PC-3 (cell line): Measurements from ENCODE around the gene AUH. TPM values are rescaled to one million over a fixed set of nuclear protein-coding genes. Genes with fewer than 3 reads are reported as not detected.

Source experiments
- ATAC-seq: fragments of 200-7000 bp; cut with Tn5 transposase; 2 replicates; pipeline ENCODE4 v1.9.1; 2020; ENCODE audit warnings: mild to moderate bottlenecking, moderate library complexity
- BruUV-seq: library from RNA; stranded (reverse); fragments of 400-500 nt; replicated peaks from 2 replicates; lab custom pipeline; 2021; lab: Mats Ljungman, UMichigan
- CTCF ChIA-PET: fragments of 300-600 bp; sonication (Branson Sonifier 250); formaldehyde crosslinking; loops from one replicate; lab custom pipeline; 2022; ENCODE audit warnings: antibody characterized with exemption; lab: Charles Lee
- POLR2A ChIA-PET: fragments of 300-600 bp; sonication (Branson Sonifier 250); formaldehyde crosslinking; loops from one replicate; lab custom pipeline; 2022; ENCODE audit warnings: antibody characterized with exemption; ENCODE audit not compliant: unreplicated experiment; lab: Charles Lee
- DNase-seq: peaks from one replicate; pipeline ENCODE4 v3.0.0-alpha.2; 2015
- H2AFZ ChIP-seq: fragments of 300-600 bp; sonication (generic); 2 replicates; pipeline ENCODE4 v1.6.0; 2016; ENCODE audit warnings: antibody characterized with exemption, low read length
- H3F3A ChIP-seq: fragments of 300-600 bp; sonication (generic); one replicate; pipeline ENCODE4 v1.6.0; 2017; ENCODE audit warnings: antibody characterized with exemption, low read length, control low read depth, mild to moderate bottlenecking; ENCODE audit not compliant: unreplicated experiment
- H3K27ac ChIP-seq: fragments of 300-600 bp; sonication (generic); 2 replicates; pipeline ENCODE4 v1.5.1; 2016; ENCODE audit warnings: mild to moderate bottlenecking, low read length
- H3K27me3 ChIP-seq: fragments of 300-600 bp; sonication (generic); 2 replicates; pipeline ENCODE4 v1.6.1; 2016; ENCODE audit warnings: low read length, mixed read lengths
- H3K36me3 ChIP-seq: fragments of 300-600 bp; sonication (generic); 2 replicates; pipeline ENCODE4 v1.6.1; 2016; ENCODE audit warnings: low read depth, mixed run types, low read length, mixed read lengths
- H3K4me1 ChIP-seq: fragments of 300-600 bp; sonication (generic); 2 replicates; pipeline ENCODE4 v1.5.1; 2016; ENCODE audit warnings: low read length; ENCODE audit not compliant: insufficient read depth
- H3K4me2 ChIP-seq: fragments of 300-600 bp; sonication (generic); 2 replicates; pipeline ENCODE4 v1.6.0; 2016; ENCODE audit warnings: low read length
- H3K4me3 ChIP-seq: fragments of 300-600 bp; sonication (generic); 2 replicates; pipeline ENCODE4 v1.5.1; 2016; ENCODE audit warnings: mild to moderate bottlenecking, low read length, mixed read lengths
- H3K79me2 ChIP-seq: fragments of 300-600 bp; sonication (generic); 2 replicates; pipeline ENCODE4 v1.6.1; 2017; ENCODE audit warnings: low read length, mixed read lengths
- H3K9ac ChIP-seq: fragments of 300-600 bp; sonication (generic); 2 replicates; pipeline ENCODE4 v1.6.0; 2016; ENCODE audit warnings: mild to moderate bottlenecking, low read length
- H3K9me2 ChIP-seq: fragments of 300-600 bp; sonication (generic); replicated peaks from 2 replicates; pipeline ENCODE4 v1.6.1; 2016; ENCODE audit warnings: mixed run types, low read length, mixed read lengths
- H3K9me3 ChIP-seq: fragments of 300-600 bp; sonication (generic); 2 replicates; pipeline ENCODE4 v1.6.1; 2016; ENCODE audit warnings: low read length, mixed read lengths
- H4K20me1 ChIP-seq: fragments of 300-600 bp; sonication (generic); 2 replicates; pipeline ENCODE4 v1.6.1; 2016; ENCODE audit warnings: low read length, mixed read lengths
- EZH2 ChIP-seq: fragments of 300-600 bp; sonication (generic); IDR thresholded peaks from one replicate; pipeline ENCODE4 v1.6.1; 2017; ENCODE audit warnings: antibody characterized with exemption, mild to moderate bottlenecking, low read length; ENCODE audit not compliant: unreplicated experiment
- EZH2phosphoT487 ChIP-seq: fragments of 300-600 bp; sonication (generic); IDR thresholded peaks from 2 replicates; pipeline ENCODE4 v1.6.1; 2018; ENCODE audit warnings: mild to moderate bottlenecking, antibody characterized with exemption, low read length, borderline replicate concordance
- intact Hi-C: fragments of 100-400 bp; cut with micrococcal nuclease; formaldehyde crosslinking; loops from 2 replicates; pipeline ENCODE4 v1.9.0; 2023
- total RNA-seq: library from RNA; depleted of rRNA; stranded (reverse); fragments of >200 nt; gene quantifications from 2 replicates; pipeline ENCODE4 v1.2.3, GENCODE V29; 2014
- TF ChIP-seq, protein P1 (sequence below): fragments of 300-600 bp; sonication (generic); conservative IDR thresholded peaks from 2 replicates; pipeline ENCODE4 v1.5.1; 2017; ENCODE audit warnings: antibody characterized with exemption, low read depth, mild to moderate bottlenecking, low read length

AUH gene
- total RNA-seq, 1 experiment from 2014 or later, result 30.4 TPM

DNA sequence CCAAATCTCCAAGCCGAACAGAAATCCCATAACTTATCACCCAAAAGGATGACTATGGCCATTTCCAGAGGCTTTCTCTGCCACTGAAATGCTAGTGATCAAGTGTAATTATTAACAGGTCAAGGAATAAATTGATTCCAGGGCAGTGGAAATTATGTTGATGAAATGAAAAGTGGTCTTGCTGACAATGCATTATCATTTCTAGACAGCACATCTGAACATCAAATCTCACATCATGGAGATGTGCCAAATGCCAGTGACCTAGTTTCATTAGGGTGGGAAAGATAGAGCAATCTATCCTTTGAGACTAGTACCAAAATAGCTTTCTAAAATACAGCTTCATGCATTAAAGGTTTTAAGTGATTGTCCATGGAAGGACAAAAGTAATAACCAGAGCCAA, 86.1 kb downstream of the AUH start:
- Histone ChIP-seq H3K27ac (no peak overlapping the region), H3K9me2 (no peaks in the 10 kb centered on the region), H3K79me2 (no peaks in the 10 kb centered on the region), H3K4me1 (peaks cover 15% of the 10 kb centered on the region; the same call in 1 of the 2 replicates), H3K9me3 (no peaks in the 10 kb centered on the region), H2AFZ (no peak overlapping the region), H3F3A (no peaks in the 10 kb centered on the region), H4K20me1 (no peaks in the 10 kb centered on the region), H3K27me3 (no peaks in the 10 kb centered on the region), H3K4me3 (no peak overlapping the region), H3K36me3 (no peaks in the 10 kb centered on the region), H3K4me2 (no peak overlapping the region), H3K9ac (no peak overlapping the region)
- CTCF ChIA-PET, result interaction anchor here (0.6 kb wide), 1 partner anchor 186 kb away, joined by 5 read pairs; no protein-coding TSS in a partner anchor
- DNase-seq (no peak), ATAC-seq (no peak)
- TF ChIP-seq, protein P1, sequence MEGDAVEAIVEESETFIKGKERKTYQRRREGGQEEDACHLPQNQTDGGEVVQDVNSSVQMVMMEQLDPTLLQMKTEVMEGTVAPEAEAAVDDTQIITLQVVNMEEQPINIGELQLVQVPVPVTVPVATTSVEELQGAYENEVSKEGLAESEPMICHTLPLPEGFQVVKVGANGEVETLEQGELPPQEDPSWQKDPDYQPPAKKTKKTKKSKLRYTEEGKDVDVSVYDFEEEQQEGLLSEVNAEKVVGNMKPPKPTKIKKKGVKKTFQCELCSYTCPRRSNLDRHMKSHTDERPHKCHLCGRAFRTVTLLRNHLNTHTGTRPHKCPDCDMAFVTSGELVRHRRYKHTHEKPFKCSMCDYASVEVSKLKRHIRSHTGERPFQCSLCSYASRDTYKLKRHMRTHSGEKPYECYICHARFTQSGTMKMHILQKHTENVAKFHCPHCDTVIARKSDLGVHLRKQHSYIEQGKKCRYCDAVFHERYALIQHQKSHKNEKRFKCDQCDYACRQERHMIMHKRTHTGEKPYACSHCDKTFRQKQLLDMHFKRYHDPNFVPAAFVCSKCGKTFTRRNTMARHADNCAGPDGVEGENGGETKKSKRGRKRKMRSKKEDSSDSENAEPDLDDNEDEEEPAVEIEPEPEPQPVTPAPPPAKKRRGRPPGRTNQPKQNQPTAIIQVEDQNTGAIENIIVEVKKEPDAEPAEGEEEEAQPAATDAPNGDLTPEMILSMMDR, result no peak
- TF ChIP-seq EZH2phosphoT487 (no peak), EZH2 (no peak)
- intact Hi-C loops, result no loop called here
- no TSS peak for BruUV-seq
- POLR2A ChIA-PET, result no interaction called here

DNA sequence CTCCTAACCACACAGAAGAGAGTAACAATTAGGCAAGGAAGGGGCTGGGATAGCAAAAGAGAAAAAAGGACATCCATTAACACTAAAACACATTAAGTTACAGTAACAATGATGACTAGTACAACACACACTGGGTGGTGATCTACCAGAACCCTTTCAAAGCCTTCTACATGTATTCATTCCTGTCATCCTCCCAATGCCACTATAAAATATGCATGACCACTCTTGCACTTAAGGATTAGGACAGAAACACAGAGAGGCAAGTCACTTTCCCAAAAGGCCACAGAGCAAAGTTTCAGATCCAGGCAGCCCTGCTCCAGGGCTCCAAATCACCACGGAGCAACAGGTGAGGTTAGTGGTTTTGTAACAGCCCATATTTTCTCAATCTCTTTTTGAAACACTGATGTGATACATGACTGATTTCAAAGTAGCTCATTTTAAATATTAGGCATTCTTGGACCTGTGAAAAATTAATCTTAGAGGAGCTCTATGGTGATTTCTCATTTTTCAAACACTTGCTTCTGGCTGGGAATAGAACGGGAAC, 86.7 kb downstream of the AUH start:
- Histone ChIP-seq H3K9me3 (no peaks in the 10 kb centered on the region), H3K9me2 (no peaks in the 10 kb centered on the region), H3K27me3 (no peaks in the 10 kb centered on the region), H3K9ac (no peak overlapping the region), H3K27ac (no peak overlapping the region), H3K79me2 (no peaks in the 10 kb centered on the region), H3F3A (no peaks in the 10 kb centered on the region), H2AFZ (no peak overlapping the region), H3K4me2 (no peak overlapping the region), H4K20me1 (no peaks in the 10 kb centered on the region), H3K4me3 (no peak overlapping the region), H3K4me1 (peaks cover 15% of the 10 kb centered on the region; the same call in 1 of the 2 replicates), H3K36me3 (no peaks in the 10 kb centered on the region)
- intact Hi-C loops, result no loop called here
- no peak for TF ChIP-seq EZH2phosphoT487
- TF ChIP-seq, protein P1, result no peak
- no peak for TF ChIP-seq EZH2
- ATAC-seq (no peak), DNase-seq (no peak)
- BruUV-seq, result no TSS peak
- POLR2A ChIA-PET, result no interaction called here
- CTCF ChIA-PET, result interaction anchor here (0.6 kb wide), 1 partner anchor 186 kb away, joined by 5 read pairs; no protein-coding TSS in a partner anchor

DNA sequence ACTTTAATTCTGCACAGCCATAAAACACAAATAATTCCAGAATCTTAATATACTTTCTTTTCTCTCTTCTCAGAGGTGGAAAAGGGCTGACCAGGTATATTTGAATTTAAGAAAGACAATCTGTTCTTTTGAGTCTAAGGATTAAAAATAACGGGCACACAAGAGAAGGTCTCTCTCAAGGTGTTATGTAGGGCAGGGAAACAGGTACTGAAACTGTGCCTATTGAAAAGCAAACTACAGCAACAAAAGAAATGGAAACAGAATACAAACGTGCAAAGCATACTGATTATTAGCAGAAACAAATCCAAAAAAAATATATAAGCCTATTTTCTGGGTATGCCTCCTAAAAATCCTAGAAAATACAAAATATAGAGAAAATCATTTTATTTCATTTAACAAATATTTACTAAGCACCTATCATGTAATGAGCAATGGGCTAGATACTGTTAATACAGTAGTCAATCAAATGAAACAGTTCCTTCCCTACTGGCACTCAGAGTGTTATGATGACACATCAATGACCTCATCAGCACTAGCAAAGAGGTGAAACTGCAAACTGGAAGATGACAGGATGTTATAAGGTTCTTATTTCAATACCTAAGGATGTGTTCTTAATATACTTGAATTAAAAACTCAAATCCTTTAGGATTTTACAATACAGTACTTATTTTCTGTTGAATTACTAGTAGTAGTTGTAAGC, 87.7 kb downstream of the AUH start:
- peak; percentile 47 for DNase-seq
- POLR2A ChIA-PET, result no interaction called here
- no peaks in the 10 kb centered on the region for H3K9me2 ChIP-seq
- BruUV-seq, result no TSS peak
- H3F3A ChIP-seq, result no peaks in the 10 kb centered on the region
- H3K27me3 ChIP-seq, result no peaks in the 10 kb centered on the region
- no peak overlapping the region for H3K27ac ChIP-seq
- H3K4me1 ChIP-seq, result peaks cover 14% of the 10 kb centered on the region; the same call in 1 of the 2 replicates
- intact Hi-C loops, result no loop called here
- H2AFZ ChIP-seq, result no peak overlapping the region
- H3K4me2 ChIP-seq, result no peak overlapping the region
- H3K36me3 ChIP-seq, result no peaks in the 10 kb centered on the region
- TF ChIP-seq EZH2phosphoT487, result no peak
- TF ChIP-seq, protein P1, result no peak
- TF ChIP-seq EZH2, result no peak
- no peaks in the 10 kb centered on the region for H4K20me1 ChIP-seq
- CTCF ChIA-PET, result no interaction called here
- H3K4me3 ChIP-seq, result no peak overlapping the region
- H3K79me2 ChIP-seq, result no peaks in the 10 kb centered on the region
- no peaks in the 10 kb centered on the region for H3K9me3 ChIP-seq
- ATAC-seq, result peak; percentile 58; the same call in 1 of the 2 replicates
- H3K9ac ChIP-seq, result no peak overlapping the region
